Measurements from ENCODE around the gene AFTPH.

Gene AFTPH

DNA sequence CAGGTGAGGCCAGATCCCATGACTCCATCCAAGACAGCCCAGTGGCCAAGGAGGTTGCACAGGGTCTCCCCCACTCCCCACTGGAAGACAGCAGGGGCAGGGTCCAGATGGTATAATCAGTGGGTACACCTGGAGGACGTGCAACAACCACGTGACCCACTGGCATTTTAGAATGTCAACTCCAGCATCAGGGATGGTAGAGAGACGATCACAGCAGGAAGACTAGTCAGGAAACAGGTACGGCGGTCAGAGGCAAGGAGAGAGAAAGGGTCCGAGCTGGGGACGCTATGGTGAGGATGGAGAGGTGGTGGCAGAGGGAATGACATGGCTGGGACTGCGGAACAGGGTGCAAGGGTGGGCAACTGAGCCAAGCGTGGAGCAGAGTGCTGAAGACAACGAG is 106.6 kb downstream of the AFTPH start:
- Histone ChIP-seq H3K36me3 (ENCODE audit: control insufficient read depth, low read depth, low read length) (peaks cover 4% of the 10 kb centered on the region), H3K9me3 (ENCODE audit: control insufficient read depth, low read depth, low read length) (no peaks in the 10 kb centered on the region), H3K27ac (ENCODE audit: low read length) (no peak overlapping the region)

DNA sequence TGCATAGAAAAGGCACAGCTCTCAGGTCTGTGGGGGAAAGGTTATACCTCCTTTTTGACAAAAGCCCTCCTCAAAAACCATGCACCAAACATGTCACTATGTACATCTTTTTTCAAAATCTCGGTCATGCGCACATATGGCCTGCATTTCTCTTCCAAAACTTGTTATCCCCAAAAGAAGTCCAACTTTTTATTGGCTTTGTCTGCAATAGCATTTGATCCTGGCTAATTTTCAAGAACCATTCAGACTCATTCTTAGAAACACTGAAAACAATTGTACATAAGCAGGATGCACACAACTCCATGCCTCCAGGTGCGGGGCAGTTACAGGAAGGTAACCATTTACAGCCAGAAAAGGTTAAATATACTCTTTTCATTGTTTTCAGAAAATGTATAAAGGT is 107.6 kb downstream of the AFTPH start:
- no peak overlapping the region for H3K4me3 ChIP-seq (ENCODE audit: low read length)
- no peak overlapping the region for H3K9ac ChIP-seq (ENCODE audit: low read length)
- H3K9me3 ChIP-seq (ENCODE audit: control insufficient read depth, low read depth, low read length) = no peaks in the 10 kb centered on the region
- H3K27ac ChIP-seq (ENCODE audit: low read length) = no peak overlapping the region
- no peaks in the 10 kb centered on the region for H3K27me3 ChIP-seq (ENCODE audit: control insufficient read depth, insufficient read depth, low read length)
- peaks cover 6% of the 10 kb centered on the region for H3K4me1 ChIP-seq (ENCODE audit: control insufficient read depth, low read depth, low read length)
- H3K36me3 ChIP-seq (ENCODE audit: control insufficient read depth, low read depth, low read length) = peaks cover 8% of the 10 kb centered on the region

More for the DNA sequence above, 106.6 kb downstream of the AFTPH start:
- Histone ChIP-seq H3K4me1 (ENCODE audit: control insufficient read depth, low read depth, low read length) (peaks cover 7% of the 10 kb centered on the region), H3K4me3 (ENCODE audit: low read length) (no peak overlapping the region), H3K27me3 (ENCODE audit: control insufficient read depth, insufficient read depth, low read length) (no peaks in the 10 kb centered on the region), H3K9ac (ENCODE audit: low read length) (no peak overlapping the region)

DNA sequence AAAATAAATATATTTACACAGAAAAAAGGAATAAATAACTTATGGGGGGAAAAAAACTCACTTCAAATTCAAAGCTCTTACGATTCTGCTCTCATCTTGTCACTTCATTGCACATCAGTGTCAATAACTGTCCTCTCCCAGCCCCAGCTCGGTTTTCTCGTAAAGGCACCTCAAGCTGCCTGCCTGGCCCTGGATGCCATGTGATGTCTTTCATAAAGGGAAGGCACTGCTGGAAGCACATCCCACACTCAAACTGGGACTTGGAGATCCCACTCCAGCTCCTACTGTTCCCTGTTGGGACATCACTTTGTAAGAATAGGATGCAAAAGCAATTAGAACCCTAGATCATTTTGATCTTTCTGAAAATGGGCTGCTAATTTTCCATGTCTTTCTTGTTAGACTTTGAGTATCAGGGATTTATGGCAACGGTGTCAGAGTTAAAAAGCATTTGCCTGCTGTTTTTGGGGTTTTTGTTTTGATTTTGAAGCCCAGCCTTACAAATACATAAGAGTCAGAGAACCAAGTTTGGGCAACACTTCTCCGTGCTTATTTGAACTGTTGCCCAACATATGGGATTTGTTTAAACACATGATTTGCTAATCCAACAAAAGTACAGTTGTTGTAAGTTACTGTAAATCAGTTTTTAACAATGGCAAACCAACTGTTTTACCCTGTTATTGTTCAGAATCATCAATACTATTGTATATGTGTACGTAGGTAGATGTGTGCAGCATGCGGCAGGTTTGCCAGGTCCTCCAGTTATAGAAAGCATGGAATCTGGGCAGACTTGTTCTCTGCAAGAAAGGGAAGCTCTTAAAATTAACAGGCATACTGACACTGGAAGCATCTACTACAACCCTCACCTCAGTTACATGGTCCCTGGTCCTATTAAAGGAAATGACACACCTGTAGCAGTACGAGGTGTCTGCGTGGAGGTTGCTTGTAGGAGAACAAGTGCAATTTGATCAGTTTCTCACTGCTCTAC is 109.0 kb downstream of the AFTPH start:
- H3K27ac ChIP-seq (ENCODE audit: low read length) = no peak overlapping the region
- H3K9me3 ChIP-seq (ENCODE audit: control insufficient read depth, low read depth, low read length) = no peaks in the 10 kb centered on the region
- no peak overlapping the region for H3K9ac ChIP-seq (ENCODE audit: low read length)
- H3K27me3 ChIP-seq (ENCODE audit: control insufficient read depth, insufficient read depth, low read length) = no peaks in the 10 kb centered on the region
- no peak overlapping the region for H3K4me3 ChIP-seq (ENCODE audit: low read length)
- peaks cover 8% of the 10 kb centered on the region for H3K36me3 ChIP-seq (ENCODE audit: control insufficient read depth, low read depth, low read length)
- H3K4me1 ChIP-seq (ENCODE audit: control insufficient read depth, low read depth, low read length) = no peaks in the 10 kb centered on the region

- peaks cover 8% of the 10 kb centered on the region for H3K36me3 ChIP-seq (ENCODE audit: control insufficient read depth, low read depth, low read length)
- no peak overlapping the region for H3K9ac ChIP-seq (ENCODE audit: low read length)
- H3K4me1 ChIP-seq (ENCODE audit: control insufficient read depth, low read depth, low read length) = peaks cover 1% of the 10 kb centered on the region
- H3K4me3 ChIP-seq (ENCODE audit: low read length) = no peak overlapping the region
- no peak overlapping the region for H3K27ac ChIP-seq (ENCODE audit: low read length)
- no peaks in the 10 kb centered on the region for H3K27me3 ChIP-seq (ENCODE audit: control insufficient read depth, insufficient read depth, low read length)
- no peaks in the 10 kb centered on the region for H3K9me3 ChIP-seq (ENCODE audit: control insufficient read depth, low read depth, low read length)
These were observed 110.5 kb downstream of the AFTPH start for GRCh38 chr2:64634345-64635267.

DNA sequence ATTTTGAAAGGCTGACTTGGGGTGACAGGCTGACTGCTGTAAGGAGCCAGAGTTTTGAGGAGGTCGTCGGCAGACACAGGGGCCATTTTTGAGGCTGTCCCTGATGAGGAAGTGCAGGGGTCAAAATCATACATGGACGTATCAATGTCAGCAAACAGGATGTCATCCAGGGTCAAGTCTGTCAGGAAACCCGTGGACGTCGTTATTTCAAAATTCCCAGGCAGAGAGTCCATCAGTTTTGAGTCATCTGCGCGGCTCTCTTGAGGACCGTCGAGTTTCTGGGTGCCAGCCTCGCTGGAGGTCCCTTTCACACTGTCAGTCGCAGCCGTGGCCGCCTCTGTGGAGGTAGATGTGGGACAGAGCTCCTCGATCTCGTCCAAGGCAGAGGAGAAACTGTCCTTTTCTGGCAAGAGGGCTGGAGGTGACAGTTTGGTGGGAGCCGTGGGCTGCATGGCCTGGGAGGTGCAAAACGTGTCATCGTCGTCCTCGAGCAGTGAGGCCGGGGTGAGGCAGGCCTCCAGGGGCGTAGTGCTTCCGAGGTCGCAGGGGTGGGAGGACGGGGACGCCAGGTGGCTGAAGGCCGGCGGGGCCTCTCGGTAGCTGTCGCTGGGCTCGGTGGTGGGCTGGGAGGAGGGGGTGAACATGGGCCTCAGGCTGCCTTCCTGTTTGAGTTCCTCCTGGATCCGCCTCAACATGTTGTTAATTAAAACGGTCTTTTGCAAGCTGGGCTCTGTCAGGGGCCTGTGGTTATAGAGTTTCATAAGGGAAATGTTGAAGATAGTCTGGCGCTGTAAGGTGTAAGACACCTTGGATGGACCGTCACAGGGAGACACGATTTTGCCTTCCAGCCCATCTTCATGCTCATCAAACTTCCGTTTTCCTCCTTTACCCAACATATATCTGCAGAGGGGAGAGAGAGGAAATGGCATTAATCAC is 112.1 kb downstream of the AFTPH start:
- H3K9ac ChIP-seq (ENCODE audit: low read length) = no peak overlapping the region
- peaks cover 2% of the 10 kb centered on the region for H3K27me3 ChIP-seq (ENCODE audit: control insufficient read depth, insufficient read depth, low read length)
- no peak overlapping the region for H3K4me3 ChIP-seq (ENCODE audit: low read length)
- peaks cover 14% of the 10 kb centered on the region for H3K4me1 ChIP-seq (ENCODE audit: control insufficient read depth, low read depth, low read length)
- H3K9me3 ChIP-seq (ENCODE audit: control insufficient read depth, low read depth, low read length) = no peaks in the 10 kb centered on the region
- H3K27ac ChIP-seq (ENCODE audit: low read length) = no peak overlapping the region
- peaks cover 8% of the 10 kb centered on the region for H3K36me3 ChIP-seq (ENCODE audit: control insufficient read depth, low read depth, low read length)

DNA sequence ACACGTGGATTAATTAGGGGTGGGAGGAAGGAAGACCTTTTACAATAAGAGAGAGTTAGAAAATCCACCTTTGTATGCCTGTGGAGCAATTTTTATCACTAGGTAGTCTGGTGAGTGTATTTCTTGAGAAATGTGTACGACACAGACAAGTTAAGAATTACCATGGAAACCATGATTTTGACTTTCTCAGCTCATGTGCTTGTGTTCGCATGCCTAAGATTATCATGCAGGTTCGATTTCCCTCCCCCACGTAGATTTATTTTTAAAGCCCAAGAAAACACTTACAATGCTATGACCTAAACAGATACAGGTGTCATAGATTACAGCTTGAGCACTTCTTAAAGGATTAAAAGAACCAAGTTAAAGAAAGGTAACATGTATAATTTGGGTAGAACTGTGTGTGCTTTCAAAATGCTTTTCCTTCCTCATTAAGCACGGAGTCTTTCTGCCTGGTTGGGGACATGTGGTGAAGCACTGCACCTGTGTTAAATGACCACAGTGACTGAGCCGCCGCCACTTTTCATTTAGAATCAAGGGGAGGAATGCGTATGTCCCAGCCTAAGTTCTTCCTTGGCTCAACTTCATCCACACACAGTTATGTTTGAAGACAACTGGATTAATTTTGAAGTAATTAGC is 113.0 kb downstream of the AFTPH start:
- Histone ChIP-seq H3K9ac (ENCODE audit: low read length) (no peak overlapping the region), H3K4me3 (ENCODE audit: low read length) (no peak overlapping the region), H3K4me1 (ENCODE audit: control insufficient read depth, low read depth, low read length) (peaks cover 14% of the 10 kb centered on the region), H3K36me3 (ENCODE audit: control insufficient read depth, low read depth, low read length) (peaks cover 8% of the 10 kb centered on the region), H3K9me3 (ENCODE audit: control insufficient read depth, low read depth, low read length) (no peaks in the 10 kb centered on the region), H3K27ac (ENCODE audit: low read length) (no peak overlapping the region), H3K27me3 (ENCODE audit: control insufficient read depth, insufficient read depth, low read length) (peaks cover 11% of the 10 kb centered on the region)

DNA sequence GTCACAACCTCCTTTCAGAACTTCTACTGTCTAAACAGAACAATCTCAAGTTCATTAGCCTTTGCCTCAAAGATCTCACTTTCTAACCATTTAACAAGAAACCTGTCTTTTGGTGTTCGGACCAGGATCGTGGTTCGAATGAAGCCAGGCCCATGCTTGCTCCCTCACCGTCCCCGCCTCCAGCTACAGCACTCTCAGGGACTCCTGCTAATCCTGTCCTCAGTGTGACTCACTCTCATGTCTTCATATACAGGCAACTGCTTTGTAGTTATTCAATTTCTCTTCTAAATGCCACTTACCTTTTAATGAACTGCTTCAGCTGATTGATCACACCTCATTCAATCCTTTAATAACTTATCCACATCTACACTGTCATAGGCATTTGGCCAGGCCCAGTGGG is 113.8 kb downstream of the AFTPH start:
- no peaks in the 10 kb centered on the region for H3K9me3 ChIP-seq (ENCODE audit: control insufficient read depth, low read depth, low read length)
- H3K27ac ChIP-seq (ENCODE audit: low read length) = no peak overlapping the region
- H3K4me3 ChIP-seq (ENCODE audit: low read length) = no peak overlapping the region
- H3K27me3 ChIP-seq (ENCODE audit: control insufficient read depth, insufficient read depth, low read length) = peaks cover 19% of the 10 kb centered on the region
- no peak overlapping the region for H3K9ac ChIP-seq (ENCODE audit: low read length)
- H3K36me3 ChIP-seq (ENCODE audit: control insufficient read depth, low read depth, low read length) = peaks cover 8% of the 10 kb centered on the region
- H3K4me1 ChIP-seq (ENCODE audit: control insufficient read depth, low read depth, low read length) = peaks cover 14% of the 10 kb centered on the region

DNA sequence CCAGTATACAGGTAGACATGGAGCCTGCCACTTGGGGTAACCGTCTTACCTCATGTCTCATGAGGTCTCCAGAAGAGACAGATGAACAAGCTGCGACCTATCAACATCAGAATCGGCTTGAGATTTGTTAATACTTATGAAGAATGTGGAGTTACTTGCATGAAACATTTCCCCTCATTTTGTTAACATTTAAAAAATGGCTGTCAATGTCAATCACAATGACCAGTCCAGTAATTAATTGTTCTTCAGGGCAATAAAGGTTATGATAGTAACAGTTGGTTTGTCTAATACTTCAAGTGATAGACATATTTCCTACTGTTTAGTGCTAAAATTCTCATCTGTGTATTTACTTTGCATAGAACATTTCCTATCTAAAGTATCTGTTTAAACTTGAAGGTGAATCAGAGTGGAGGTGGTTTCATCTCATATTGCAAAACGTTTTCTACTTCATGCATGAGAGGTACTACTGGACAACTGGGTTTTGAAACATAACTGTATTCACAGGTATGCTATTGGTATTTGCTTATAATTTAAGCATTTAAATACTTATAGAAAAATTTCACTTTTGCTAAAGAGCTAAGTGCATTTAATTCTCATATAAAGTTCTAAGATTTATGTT is 114.5 kb downstream of the AFTPH start:
- peaks cover 8% of the 10 kb centered on the region for H3K36me3 ChIP-seq (ENCODE audit: control insufficient read depth, low read depth, low read length)
- H3K27ac ChIP-seq (ENCODE audit: low read length) = no peak overlapping the region
- H3K9ac ChIP-seq (ENCODE audit: low read length) = no peak overlapping the region
- H3K9me3 ChIP-seq (ENCODE audit: control insufficient read depth, low read depth, low read length) = no peaks in the 10 kb centered on the region
- peaks cover 14% of the 10 kb centered on the region for H3K4me1 ChIP-seq (ENCODE audit: control insufficient read depth, low read depth, low read length)
- H3K27me3 ChIP-seq (ENCODE audit: control insufficient read depth, insufficient read depth, low read length) = peaks cover 26% of the 10 kb centered on the region
- no peak overlapping the region for H3K4me3 ChIP-seq (ENCODE audit: low read length)

DNA sequence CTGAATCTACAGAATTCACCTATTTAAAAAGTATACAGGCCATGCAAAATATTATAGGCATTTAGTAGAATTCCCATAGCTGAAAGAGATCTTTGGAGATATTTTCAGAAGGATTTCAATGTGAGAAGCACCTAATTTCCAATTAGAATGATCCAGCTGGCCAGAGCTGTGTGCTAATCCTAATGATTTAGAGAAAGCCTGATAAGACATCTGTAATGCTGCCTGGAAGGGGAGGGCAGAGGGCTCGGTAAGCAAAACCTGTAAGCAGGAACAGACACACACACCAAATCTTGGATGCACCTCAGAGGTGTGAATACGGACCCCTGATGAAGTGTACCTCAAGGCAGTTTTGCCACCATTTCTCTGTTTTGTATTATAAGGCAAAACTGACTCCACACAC is 115.6 kb downstream of the AFTPH start:
- Histone ChIP-seq H3K27ac (ENCODE audit: low read length) (no peak overlapping the region), H3K4me1 (ENCODE audit: control insufficient read depth, low read depth, low read length) (peaks cover 19% of the 10 kb centered on the region), H3K9me3 (ENCODE audit: control insufficient read depth, low read depth, low read length) (no peaks in the 10 kb centered on the region), H3K4me3 (ENCODE audit: low read length) (no peak overlapping the region), H3K9ac (ENCODE audit: low read length) (no peak overlapping the region), H3K36me3 (ENCODE audit: control insufficient read depth, low read depth, low read length) (peaks cover 8% of the 10 kb centered on the region), H3K27me3 (ENCODE audit: control insufficient read depth, insufficient read depth, low read length) (peaks cover 31% of the 10 kb centered on the region)
